Ectodermal cell (in vitro differentiated cells): Measurements from ENCODE around the gene ZIC5.

Source experiments
- H3K27ac ChIP-seq: 2 replicates; pipeline ENCODE4 v1.7.0; 2013; ENCODE audit warnings: mild to moderate bottlenecking, low read depth, low read length; ENCODE audit not compliant: insufficient read depth, poor library complexity, severe bottlenecking
- H3K27me3 ChIP-seq: 2 replicates; pipeline ENCODE4 v1.7.0; 2013; ENCODE audit warnings: mild to moderate bottlenecking, low read length; ENCODE audit not compliant: insufficient read depth, control insufficient read depth, poor library complexity, severe bottlenecking
- H3K36me3 ChIP-seq: one replicate; pipeline ENCODE4 v1.7.0; 2013; ENCODE audit warnings: low read length; ENCODE audit not compliant: control insufficient read depth, insufficient read depth
- H3K4me1 ChIP-seq: one replicate; pipeline ENCODE4 v1.7.0; 2013; ENCODE audit warnings: low read length; ENCODE audit not compliant: control insufficient read depth, insufficient read depth
- H3K4me3 ChIP-seq: 2 replicates; pipeline ENCODE4 v1.7.0; 2013; ENCODE audit warnings: low read depth, low read length, control low read depth; ENCODE audit not compliant: insufficient read depth
- H3K9me3 ChIP-seq: 2 replicates; pipeline ENCODE4 v1.7.0; 2013; ENCODE audit warnings: mild to moderate bottlenecking, low read length, moderate library complexity; ENCODE audit not compliant: control insufficient read depth
- WGBS, 2 experiments: methylation state at CpG; one replicate each; pipeline ENCODE4 v1.1.7; 2013; ENCODE audit warnings: missing lambda C conversion rate in 2 of 2; 5-methylcytosine and 5-hydroxymethylcytosine counted together

ZIC5 gene

GRCh38 chr13:99968521-99969452, 2.8 kb downstream of the ZIC5 start:
- Histone ChIP-seq H3K9me3 (no peaks in the 10 kb centered on the region), H3K27ac (peak overlapping the region; percentile 89), H3K4me3 (peak overlapping the region; percentile 73), H3K36me3 (peaks cover 26% of the 10 kb centered on the region), H3K27me3 (peaks cover 25% of the 10 kb centered on the region), H3K4me1 (peaks cover 34% of the 10 kb centered on the region)
- WGBS, 2 experiments: 0 to 1% methylated on average over 81 of the region's 81 CpGs

GRCh38 chr13:99967869-99968520, 3.6 kb downstream of the ZIC5 start:
- Histone ChIP-seq H3K4me3 (peak overlapping the region; percentile 73), H3K27me3 (peaks cover 17% of the 10 kb centered on the region), H3K36me3 (peaks cover 28% of the 10 kb centered on the region), H3K9me3 (no peaks in the 10 kb centered on the region), H3K4me1 (peaks cover 31% of the 10 kb centered on the region), H3K27ac (peak overlapping the region; percentile 89)
- 0 to 1% methylated on average over 58 of the region's 58 CpGs for WGBS, 2 experiments

GRCh38 chr13:99967498-99967868, 4.1 kb downstream of the ZIC5 start:
- 13 to 14% methylated on average over 9 of the region's 9 CpGs for WGBS, 2 experiments
- Histone ChIP-seq H3K27ac (peak overlapping the region; percentile 89), H3K27me3 (peaks cover 12% of the 10 kb centered on the region), H3K4me3 (peak overlapping the region; percentile 73), H3K9me3 (no peaks in the 10 kb centered on the region), H3K4me1 (peaks cover 27% of the 10 kb centered on the region), H3K36me3 (peaks cover 28% of the 10 kb centered on the region)

- no peaks in the 10 kb centered on the region for H3K27me3 ChIP-seq
- peak overlapping the region; percentile 73 for H3K4me3 ChIP-seq
- H3K9me3 ChIP-seq: no peaks in the 10 kb centered on the region
- H3K36me3 ChIP-seq: peaks cover 28% of the 10 kb centered on the region
- no peak overlapping the region for H3K27ac ChIP-seq
- WGBS, 2 experiments: 60 to 73% methylated on average over 7 to 8 of the region's 8 CpGs
- H3K4me1 ChIP-seq: peaks cover 32% of the 10 kb centered on the region
Measured at GRCh38 chr13:99966064-99966805, 5.3 kb downstream of the ZIC5 start.

- H3K27me3 ChIP-seq: no peaks in the 10 kb centered on the region
- WGBS, 2 experiments: 85 to 88% methylated on average over 9 of the region's 9 CpGs
- H3K27ac ChIP-seq: no peak overlapping the region
Measured at GRCh38 chr13:99965329-99966000, 6.1 kb downstream of the ZIC5 start.

GRCh38 chr13:99963816-99964339, 7.7 kb downstream of the ZIC5 start:
- Histone ChIP-seq H3K27ac (no peak overlapping the region), H3K4me1 (peaks cover 40% of the 10 kb centered on the region), H3K27me3 (no peaks in the 10 kb centered on the region), H3K9me3 (no peaks in the 10 kb centered on the region), H3K36me3 (peaks cover 23% of the 10 kb centered on the region), H3K4me3 (no peak overlapping the region)
- 87 to 91% methylated on average over 3 of the region's 3 CpGs for WGBS, 2 experiments

More at GRCh38 chr13:99965329-99966000, 6.1 kb downstream of the ZIC5 start:
- Histone ChIP-seq H3K4me1 (peaks cover 40% of the 10 kb centered on the region), H3K36me3 (peaks cover 28% of the 10 kb centered on the region), H3K9me3 (no peaks in the 10 kb centered on the region), H3K4me3 (peak overlapping the region; percentile 73)

- no peak overlapping the region for H3K27ac ChIP-seq
- H3K36me3 ChIP-seq: peaks cover 13% of the 10 kb centered on the region
- peaks cover 46% of the 10 kb centered on the region for H3K4me1 ChIP-seq
- peaks cover 1% of the 10 kb centered on the region for H3K27me3 ChIP-seq
- WGBS, 2 experiments: 81 to 89% methylated on average over 1 of the region's 1 CpG
- H3K9me3 ChIP-seq: no peaks in the 10 kb centered on the region
- no peak overlapping the region for H3K4me3 ChIP-seq
Measured at GRCh38 chr13:99962242-99962641, 9.3 kb downstream of the ZIC5 start.

- H3K9me3 ChIP-seq: no peaks in the 10 kb centered on the region
- H3K27ac ChIP-seq: peak overlapping the region; percentile 71
- 67 to 76% methylated on average over 7 to 8 of the region's 8 CpGs for WGBS, 2 experiments
- H3K27me3 ChIP-seq: peaks cover 7% of the 10 kb centered on the region
- H3K4me3 ChIP-seq: no peak overlapping the region
- peaks cover 12% of the 10 kb centered on the region for H3K36me3 ChIP-seq
- H3K4me1 ChIP-seq: peaks cover 46% of the 10 kb centered on the region
Measured at GRCh38 chr13:99961636-99962035, 9.9 kb downstream of the ZIC5 start.

GRCh38 chr13:99960663-99961311, 10.8 kb downstream of the ZIC5 start:
- Histone ChIP-seq H3K27ac (peak overlapping the region; percentile 71), H3K4me1 (peaks cover 52% of the 10 kb centered on the region), H3K27me3 (peaks cover 16% of the 10 kb centered on the region), H3K36me3 (peaks cover 12% of the 10 kb centered on the region), H3K4me3 (peak overlapping the region; percentile 24), H3K9me3 (no peaks in the 10 kb centered on the region)
- 8 to 10% methylated on average over 13 of the region's 13 CpGs for WGBS, 2 experiments
